NK-92 treated with Interleukin-12 subunit alpha and Interleukin-12 subunit beta, amount 100 ng/mL, for 24 hours (cell line): ENCODE measurements around the gene SASH3.

ENCODE experiments used
- DNase-seq: peaks from one replicate; lab custom pipeline; 2025; lab: John Stamatoyannopoulos, UW

Gene SASH3

DNA sequence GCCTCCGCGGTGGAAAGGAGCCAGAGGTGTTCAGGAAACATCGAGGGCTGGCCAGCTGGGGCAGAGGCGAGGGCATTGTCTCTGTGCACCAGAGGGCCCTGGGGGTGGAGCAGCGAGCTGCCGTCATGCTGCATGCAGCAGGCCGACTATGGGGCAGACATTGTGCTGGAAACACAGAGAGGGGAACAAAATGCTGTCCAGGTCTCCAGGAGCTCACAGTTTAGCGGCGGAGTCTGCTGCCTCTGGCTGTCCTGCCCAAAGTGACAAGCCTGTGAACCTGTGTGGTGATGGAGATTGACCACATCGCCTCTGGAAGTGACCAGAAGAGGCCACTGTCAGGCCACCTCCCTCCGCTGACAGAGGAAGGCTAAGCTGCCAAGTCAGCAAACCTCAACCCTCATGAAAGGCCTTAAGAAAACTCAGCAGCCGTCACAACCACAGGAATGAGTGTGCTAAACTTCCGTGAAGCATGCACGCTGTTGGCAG, 20.1 kb upstream of the SASH3 start:
- peak; percentile 52 for DNase-seq

DNA sequence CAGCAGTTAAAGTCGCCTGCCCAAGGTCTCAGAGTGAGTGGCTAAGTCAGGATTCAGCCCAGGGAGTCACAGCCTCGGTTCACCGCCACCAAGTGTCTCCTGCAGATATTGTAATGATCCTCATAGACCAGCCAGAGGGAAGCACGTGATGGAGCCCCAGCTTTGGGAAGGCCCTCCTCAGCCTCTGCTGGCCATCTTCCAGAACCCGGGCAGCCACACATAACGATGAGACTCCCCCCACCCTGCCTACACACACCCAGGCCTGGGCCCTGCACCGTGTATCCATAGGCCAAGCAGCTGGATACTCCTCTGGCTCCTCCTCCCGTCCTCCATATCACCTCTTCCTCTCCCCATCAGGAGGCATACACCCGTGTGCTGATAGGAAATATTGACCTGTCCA, 19.6 kb upstream of the SASH3 start:
- DNase-seq: no peak

DNA sequence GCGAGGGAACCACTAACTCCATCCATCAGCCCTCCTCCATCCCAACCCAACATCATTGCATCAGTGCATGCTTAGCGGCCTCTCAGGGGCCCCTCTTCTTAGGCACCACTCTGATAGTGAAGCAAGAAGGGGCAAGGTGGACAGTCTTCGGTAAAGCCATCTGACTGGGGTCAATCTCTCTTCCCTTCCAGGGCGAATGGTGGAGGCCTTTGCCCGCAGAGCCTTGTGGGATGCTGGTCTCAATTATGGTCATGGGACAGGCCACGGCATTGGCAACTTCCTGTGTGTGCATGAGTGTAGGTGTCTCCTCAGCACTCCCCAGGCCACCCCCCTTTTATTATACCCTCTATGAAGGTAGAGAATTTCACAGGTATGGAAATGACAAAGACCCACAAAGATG, 18.8 kb upstream of the SASH3 start:
- DNase-seq: no peak

DNA sequence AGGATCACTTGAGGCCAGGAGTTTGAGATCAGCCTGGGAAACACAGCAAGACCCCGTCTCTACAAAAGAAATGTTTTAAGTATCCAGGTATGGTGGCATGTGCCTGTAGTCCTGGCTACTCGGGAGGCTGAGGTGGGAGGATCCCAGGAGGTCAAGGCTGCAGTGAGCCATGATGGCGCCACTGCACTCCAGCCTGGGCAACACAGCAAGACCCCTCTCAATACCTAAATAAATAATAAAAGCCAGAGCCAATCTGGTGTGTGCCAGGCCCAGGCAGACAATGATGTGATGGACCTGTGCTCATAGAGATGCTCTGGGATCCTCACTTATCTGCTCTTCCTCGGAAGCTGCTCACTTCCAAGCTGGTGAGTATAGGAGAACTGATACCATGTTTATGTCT, 18.2 kb upstream of the SASH3 start:
- no peak for DNase-seq

DNA sequence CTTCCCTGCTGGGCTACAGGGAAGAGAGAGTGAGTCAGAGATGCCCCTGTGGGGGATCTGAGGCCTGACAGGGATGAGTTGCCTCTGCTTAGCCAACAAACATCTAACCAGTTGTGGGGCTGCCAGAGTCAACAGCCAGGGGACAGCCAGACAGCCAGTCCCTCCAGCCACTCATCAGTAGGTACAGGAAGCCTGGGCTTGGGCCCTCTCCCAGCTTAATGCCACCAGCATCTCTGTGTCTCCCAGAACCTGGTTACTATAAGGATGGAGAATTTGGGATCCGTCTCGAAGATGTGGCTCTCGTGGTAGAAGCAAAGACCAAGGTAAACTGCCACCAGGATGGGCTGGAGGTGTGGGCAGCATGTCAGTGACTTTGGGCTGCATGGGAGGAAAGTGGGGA, 17.3 kb upstream of the SASH3 start:
- no peak for DNase-seq

DNA sequence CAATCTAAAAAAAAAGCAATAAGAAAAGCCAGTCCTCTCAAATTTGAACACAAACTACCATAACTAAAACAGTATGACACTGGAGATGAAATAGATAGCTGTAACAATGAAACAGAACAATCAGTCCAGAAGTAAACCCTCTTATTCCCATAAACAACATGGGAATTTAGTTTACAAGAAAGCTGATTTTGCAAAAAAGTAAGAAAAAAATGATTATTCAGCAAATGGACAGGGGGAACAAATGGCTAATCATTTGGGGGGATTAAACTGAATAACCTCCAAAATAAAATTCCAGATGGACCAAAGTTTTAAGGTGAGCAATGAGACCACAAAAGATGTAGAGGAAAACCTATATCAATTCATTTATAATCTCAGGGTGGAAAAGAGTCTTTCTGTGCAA, 16.1 kb upstream of the SASH3 start:
- DNase-seq: no peak

DNA sequence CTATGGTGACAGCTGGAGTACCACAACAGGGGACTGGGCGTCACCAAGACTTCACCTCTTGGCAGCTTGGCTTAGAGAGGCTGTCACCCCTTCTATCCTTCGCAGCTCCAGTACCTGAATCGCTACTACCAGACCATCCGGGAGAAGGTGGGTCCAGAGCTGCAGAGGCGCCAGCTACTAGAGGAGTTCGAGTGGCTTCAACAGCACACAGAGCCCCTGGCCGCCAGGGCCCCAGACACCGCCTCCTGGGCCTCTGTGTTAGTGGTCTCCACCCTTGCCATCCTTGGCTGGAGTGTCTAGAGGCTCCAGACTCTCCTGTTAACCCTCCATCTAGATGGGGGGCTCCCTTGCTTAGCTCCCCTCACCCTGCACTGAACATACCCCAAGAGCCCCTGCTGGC, 11.6 kb upstream of the SASH3 start:
- DNase-seq: no peak

DNA sequence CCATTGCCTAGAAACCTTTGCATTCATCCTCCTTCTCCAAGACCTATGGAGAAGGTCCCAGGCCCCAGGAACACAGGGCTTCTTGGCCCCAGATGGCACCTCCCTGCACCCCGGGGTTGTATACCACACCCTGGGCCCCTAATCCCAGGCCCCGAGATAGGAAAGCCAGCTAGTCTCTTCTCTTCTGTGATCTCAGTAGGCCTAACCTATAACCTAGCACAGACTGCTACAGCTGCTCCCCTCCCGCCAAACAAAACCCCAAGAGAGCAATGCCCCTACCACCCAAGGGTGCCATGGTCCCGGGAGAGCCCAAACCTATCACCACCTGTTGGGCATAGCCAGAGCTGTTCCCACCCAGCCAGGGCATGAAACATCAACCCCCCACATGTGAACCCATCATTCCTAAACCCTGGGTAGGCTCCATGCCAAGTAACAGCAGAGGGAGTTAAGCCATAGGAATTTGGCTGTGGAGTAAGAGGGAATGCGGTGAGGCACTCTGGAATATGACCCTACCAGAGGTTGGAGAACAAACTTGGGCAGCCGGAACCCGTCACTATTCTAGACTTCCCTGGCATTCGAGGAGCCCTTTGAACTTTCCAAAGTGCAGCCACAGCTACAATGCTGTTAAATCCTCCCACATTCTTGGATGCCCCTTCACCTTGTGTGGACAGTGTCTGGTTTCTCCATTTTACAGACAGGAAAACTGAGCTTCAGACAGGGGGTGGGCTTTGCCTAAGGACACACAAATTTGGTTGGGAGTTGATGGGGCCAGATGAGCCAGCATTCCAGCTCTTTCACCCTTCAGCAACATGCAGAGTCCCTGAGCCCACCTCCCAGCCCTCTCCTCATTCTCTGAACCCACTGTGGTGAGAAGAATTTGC, 10.9 kb upstream of the SASH3 start:
- no peak for DNase-seq

DNA sequence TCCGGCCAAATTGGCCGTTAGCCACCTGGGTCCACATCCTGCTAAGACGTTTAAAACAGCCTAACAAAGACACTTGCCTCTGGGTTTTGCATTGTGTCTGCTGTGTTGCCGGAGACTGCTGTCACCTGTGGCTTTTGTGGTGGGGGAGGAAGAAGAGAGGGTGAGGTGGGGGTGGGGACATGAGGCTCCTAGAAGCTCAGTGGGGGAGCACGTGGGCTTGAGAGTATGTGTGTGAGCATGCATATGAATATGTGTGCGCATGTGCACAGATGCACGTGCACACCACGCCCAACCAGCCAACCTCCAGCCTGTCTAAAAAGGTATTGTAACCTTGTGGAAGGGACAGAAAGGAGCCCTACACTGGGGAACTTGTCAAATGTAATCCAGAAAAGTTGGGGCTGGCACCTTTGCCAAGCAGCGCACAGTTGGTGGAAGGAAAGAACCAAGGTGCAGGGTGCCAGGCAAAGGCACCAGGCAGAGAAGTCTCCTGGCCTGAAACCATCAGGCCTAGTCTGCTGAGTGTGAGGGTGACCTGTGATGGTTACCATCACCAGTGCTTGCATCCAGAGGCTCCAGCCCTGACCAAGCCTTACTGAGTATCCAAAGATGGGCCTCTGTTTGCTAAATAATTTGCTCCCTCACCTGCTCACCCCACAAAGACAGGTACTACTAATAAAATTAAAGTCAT, 10.1 kb upstream of the SASH3 start:
- peak; percentile 77 for DNase-seq

DNA sequence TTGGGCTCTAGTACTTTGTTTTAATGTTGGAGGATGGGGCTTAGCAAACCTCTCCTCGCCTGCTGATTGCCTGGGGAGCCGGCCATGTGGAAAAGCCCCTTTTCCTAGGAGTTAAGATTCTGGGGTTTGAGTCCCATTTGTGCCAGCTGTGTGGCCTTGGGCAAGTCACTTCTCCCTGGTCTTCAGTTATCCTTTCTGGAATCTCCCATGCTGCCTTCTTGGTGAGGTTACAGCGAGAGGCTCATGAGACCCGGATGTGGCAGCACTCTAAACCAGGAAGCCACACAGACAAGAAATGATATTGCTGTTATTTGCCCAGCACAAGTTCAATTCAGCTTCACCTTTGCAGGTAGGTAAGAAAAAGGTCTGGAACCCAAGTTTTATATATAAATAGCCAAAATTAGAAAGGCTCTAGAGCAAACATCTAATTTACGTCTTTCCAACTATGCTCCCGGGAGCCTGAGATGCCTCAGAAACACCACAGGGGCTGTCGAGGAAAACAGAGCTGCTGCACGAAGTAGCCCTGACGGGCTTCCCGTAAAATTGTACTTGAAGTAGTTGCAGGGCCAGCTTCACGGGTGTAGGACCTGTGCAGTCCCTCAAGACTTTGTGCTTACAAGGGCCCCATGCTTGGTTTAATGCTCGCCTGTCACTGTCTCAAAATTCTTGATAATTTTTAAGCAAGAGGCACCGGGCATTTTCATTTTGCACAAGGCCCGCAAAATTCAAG, 8.3 kb upstream of the SASH3 start:
- peak; percentile 13 for DNase-seq

DNA sequence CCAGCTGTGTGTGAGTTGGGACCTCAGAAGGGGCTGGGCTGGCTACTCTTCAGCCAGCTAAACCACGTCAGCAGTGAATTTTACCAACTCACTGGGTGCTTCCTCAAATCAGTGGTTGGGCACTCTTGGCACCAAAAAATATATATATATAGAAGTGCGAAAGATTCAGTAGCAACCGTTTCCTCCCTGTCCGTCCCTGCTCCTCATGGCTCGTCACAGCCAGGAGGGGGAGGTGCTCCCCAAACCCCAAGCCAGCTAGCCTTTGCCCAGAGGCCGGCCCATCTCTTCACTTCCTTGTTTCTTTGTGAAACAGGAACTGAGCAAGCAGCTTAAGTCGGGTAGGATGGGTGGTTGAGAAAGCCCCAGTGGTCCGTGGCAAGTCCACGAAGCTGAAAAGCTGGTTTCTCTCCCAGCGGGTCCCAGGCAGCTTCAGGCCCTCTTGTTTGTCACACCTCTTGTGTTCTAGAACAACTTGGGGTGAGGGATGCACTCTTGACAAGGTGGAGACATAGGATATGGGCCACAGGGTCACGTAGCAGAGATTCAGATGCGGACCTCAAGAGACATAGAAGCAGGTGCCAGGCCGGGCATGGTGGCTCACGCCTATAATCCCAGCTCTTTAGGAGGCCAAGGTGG, 6.8 kb upstream of the SASH3 start:
- peak; percentile 64 for DNase-seq

DNA sequence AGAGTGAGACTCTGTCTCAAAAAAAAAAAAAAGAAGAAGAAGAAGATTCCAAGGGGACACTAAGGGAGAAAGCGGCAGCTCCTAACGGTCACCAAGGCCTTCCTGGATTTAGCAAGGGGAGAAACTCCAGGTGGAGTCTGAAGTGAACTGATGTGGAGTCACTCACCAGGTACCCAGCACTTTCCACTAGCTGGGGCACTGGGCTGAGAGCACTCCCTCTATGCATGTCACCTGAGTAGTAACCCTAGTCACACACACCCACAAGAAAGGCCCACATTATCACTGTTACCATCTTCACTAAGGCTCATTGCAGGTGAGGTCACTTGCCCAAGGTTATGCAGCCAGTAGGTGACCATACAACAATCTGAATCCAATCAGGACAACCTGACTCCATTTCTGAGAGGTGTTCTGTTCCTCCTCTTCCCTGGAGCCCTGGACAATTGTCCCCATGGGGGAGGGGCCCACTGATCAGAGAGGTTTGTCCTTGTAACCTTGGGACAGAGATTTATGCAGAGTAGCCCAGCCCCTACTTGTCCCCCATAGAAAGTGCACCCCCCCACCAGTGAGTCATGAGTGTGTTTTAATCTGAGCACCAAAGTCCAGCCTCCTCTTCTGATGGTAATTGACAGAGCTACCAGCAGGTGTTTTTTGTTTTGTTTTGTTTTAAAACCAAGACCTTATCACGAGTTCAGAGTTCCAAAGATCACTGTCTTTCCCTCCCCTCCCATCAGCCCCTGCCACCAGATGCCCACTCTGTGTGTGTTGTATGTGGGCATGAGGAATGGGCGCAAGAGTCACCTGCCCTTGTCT, 5.9 kb upstream of the SASH3 start:
- peak; percentile 49 for DNase-seq

DNA sequence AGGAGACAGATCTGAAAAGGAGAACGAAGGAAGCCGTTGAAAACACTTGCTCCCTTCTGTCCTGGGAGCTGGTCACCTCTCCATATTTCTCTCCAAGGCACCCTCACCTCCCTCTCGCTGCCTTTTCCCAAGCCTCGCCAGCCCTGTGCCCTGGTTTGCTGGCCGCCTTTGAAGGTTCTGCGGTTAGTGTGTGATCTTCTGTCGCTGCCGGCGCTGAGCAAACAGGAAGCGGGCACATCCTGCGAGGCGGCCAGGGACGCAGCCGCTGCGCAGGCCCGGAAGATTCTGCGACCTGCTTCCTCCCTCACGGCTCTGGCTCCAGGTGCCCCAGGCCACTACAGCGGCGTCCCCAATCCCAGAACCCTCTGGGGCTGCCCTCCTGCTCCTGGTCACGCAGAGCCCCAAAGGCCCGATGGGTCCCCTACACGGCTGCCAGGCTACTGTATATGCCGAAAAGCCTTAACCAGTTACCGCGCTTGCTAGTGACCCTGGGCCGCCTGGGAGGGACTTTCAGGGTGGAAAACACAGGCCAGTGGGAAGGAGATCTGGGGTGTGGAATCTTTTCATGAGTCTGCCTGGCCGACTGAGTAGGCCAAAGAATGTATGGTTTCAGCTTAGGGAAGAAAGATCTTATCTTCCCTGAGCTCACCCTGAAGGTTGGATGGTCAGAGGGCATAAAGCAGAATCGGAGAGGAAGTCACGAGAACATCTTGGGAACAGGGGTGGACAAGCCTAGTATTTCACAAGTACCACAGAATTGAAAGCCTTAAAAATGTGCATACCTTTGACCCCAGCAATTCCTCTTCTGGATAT, 2.3 kb upstream of the SASH3 start:
- DNase-seq: peak; percentile 66

DNA sequence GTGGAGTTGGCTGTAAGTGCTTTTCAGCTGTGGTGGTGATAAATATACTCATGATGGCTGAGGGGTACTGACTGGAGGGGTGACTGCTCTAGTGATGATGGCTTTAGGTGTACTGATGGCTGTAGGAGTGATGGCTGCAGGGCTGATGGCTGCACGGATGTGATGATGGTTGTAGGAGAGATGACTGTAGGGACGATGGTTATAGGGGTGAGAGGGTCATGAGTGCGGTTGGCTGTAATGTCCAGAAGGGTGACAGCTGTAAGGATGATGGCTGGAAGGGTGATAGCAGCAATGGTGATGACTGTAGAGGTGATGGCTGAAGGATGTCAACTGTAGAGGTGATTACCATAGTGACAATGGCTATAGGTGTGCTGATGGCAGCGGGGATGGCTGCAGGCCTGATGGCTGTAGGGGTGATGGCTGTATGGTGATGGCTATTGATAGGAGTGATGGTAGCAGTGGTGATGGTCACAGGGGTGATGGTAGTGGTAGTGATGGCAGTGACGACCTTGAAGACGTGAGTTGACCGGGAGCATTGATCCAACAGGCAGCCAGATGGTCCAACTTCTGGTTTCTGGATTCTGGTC, 570 bp upstream of the SASH3 start:
- DNase-seq: peak; percentile 13

DNA sequence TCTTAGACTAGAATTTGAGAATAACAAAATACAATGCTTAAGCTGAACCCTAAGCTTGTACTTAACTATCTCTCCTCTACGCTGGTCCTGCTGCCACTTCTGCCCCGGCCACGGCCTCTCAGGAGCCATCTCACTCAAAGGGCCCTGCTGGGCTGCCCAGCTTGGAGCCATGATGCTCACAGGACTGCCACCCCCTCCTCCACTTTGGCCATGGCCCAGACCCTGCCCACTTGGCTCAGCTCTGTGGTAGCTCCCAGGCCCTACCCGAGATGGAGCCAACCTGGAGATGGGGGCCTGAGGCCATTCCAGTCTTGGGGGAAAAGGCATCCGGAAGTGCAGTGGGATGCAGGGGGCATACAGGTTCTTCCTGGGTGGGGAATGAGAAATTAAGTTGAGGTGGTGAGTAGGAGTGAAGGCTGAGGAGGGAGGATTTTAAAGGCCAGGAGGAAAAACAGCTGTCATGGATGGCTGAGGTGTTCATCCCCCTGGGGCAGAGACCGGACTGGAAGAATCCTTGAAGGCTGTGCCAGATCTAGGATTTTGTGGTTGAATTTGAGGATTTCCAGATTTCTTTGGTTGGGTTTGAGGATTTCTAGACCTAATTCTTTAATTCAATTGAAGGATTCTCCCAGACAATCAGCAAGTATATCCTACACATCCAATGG, 824 bp downstream of the SASH3 start:
- peak; percentile 24 for DNase-seq

DNA sequence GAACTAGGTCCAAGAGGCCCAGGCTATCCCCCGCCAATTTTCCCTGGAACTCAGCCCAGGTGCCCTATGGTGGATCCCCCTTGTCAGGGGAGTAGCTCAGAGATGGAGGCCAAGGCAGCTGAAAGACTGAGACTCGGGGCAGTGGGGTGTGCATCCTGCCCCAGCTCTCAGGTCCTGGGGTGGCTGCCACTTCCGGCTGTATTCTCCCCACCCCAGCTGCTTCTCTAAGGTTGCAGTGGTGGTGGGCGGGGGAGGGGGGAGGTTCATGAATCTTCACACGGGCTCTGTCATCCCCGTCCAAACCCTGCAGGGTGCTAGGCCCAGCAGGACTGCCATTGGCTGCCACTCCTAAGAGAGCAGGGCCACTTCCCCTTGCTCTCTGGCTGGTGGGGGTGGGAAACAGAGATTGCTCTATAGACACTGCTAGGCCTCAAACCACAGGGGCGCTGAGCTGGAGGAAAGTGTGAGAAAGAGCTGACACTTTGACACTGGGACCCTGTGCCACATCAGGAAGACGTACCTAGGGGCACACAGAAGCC, 1.5 kb downstream of the SASH3 start:
- DNase-seq: peak; percentile 84

DNA sequence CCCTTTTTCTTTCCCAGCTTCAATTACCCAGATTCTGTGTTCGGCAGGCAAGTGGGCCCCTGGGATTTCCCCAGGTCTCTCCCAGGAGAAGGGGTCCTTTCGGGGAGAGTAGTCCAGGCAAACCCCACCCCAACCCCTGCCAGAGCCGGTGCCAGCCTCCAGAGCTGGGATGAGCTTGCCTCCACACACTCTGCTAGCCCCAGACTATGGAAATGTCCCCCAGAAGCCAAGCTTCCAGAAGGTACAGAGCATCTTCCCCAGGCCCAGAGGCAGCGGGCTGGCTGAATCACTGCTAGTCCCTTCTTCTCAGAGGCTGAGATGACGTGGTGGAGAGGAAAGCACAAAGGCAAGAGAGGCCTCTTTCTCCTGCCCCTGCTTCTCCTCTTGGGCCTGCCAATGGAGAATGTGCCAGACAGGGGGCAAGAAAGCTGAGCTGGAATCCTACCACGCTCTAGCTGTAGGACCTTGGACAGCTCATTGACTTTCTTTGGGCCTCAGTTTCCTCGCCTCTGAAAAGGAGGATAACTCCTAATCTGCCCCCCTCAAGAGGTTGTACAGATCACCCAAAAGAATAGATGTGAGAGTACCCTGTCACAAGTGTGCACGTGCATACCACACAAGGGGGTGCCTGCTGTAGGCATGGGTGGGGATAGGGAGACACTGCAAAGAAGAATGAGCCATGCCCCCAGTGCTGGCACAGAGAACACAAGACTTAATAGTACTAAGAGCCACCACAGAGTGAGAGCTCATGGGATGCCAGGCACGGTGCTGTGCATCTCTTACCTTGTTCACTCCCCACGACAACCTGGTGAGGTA, 2.1 kb downstream of the SASH3 start:
- DNase-seq: peak; percentile 26

DNA sequence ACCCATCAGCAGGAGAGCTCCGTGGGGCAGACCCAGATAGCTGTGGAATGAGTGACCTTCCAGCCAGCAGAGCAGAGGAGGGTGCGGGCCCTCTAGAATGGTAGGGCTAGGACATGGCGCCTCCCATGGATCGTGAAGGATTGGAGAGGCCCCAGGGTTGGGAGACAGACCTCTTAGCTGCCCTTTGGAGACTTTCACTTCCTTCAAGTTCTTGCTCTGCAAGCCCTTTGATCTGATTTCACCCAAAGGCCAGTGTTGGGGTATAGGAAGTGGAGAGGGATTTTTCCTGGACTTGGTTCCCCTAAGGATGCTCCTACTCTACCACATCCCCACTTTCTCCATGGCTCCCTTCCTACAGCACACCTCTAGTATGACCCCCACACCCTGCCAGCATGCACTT, 3.0 kb downstream of the SASH3 start:
- DNase-seq: no peak
